K562 (cell line): ENCODE measurements around the gene SCYGR8.

Experiments
- ZNF263 ChIP-seq: sonication (generic); formaldehyde crosslinking; IDR thresholded peaks from 2 replicates; pipeline ENCODE4 v1.8.0; 2022; ENCODE audit warnings: mild to moderate bottlenecking, missing genetic modification reagents, borderline replicate concordance
- TF ChIP-seq, protein P1 (sequence below): fragments of 250-450 bp; sonication (Bioruptor Pico); IDR thresholded peaks from 2 replicates; pipeline ENCODE4 v1.8.0; 2021; ENCODE audit warnings: moderate library complexity, mild to moderate bottlenecking, inconsistent platforms

DNA sequence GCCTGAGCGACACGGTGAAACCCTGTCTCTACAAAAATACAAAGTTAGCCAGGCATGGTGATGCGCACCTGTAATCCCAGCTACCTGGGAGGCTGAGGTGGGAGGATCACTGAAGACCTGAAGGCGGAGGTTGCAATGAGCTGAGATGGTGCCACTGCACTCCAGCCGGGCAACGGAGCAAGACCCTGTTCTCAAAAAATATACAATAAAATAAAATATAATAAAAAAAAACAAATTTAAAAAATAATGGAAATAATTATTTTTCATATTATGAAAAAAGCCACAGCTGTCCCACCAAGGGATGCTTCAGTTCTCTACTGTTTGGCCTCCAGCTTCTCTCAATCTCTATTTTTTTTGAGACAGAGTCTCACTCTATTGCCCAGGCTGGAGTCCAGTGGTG lies 38.3 kb upstream of the SCYGR8 start:
- TF ChIP-seq, protein P1, sequence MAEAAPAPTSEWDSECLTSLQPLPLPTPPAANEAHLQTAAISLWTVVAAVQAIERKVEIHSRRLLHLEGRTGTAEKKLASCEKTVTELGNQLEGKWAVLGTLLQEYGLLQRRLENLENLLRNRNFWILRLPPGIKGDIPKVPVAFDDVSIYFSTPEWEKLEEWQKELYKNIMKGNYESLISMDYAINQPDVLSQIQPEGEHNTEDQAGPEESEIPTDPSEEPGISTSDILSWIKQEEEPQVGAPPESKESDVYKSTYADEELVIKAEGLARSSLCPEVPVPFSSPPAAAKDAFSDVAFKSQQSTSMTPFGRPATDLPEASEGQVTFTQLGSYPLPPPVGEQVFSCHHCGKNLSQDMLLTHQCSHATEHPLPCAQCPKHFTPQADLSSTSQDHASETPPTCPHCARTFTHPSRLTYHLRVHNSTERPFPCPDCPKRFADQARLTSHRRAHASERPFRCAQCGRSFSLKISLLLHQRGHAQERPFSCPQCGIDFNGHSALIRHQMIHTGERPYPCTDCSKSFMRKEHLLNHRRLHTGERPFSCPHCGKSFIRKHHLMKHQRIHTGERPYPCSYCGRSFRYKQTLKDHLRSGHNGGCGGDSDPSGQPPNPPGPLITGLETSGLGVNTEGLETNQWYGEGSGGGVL (CRISPR knock-in tag): no peak
- no peak for TF ChIP-seq ZNF263
